NT2/D1 (cell line): ENCODE data around the gene FMNL2.

Experiments
- DNase-seq: peaks from one replicate; pipeline ENCODE4 v3.0.0-alpha.2; 2011; ENCODE audit warnings: low read depth, low spot score
- H3K27me3 ChIP-seq: 2 replicates; pipeline ENCODE4 v1.6.0; 2011; ENCODE audit warnings: mild to moderate bottlenecking; ENCODE audit not compliant: insufficient read length, insufficient read depth
- H3K36me3 ChIP-seq: 2 replicates; pipeline ENCODE4 v1.6.1; 2011; ENCODE audit warnings: mild to moderate bottlenecking, low read length, mixed read lengths; ENCODE audit not compliant: insufficient read depth, insufficient read length
- H3K4me1 ChIP-seq: 2 replicates; pipeline ENCODE4 v1.5.1; 2011; ENCODE audit not compliant: insufficient read depth, insufficient read length
- H3K4me3 ChIP-seq: 2 replicates; pipeline ENCODE4 v1.5.1; 2011; ENCODE audit warnings: low read depth; ENCODE audit not compliant: insufficient read length
- H3K9ac ChIP-seq: 2 replicates; pipeline ENCODE4 v1.6.0; 2011; ENCODE audit warnings: low read depth; ENCODE audit not compliant: insufficient read length
- H3K9me3 ChIP-seq: 2 replicates; pipeline ENCODE4 v1.5.1; 2011; ENCODE audit warnings: mild to moderate bottlenecking, low read length; ENCODE audit not compliant: insufficient read depth
- SUZ12 ChIP-seq: IDR thresholded peaks from 2 replicates; pipeline ENCODE4 v1.6.1; 2011; ENCODE audit not compliant: insufficient read length, insufficient read depth; ENCODE audit errors: extremely low read depth
- YY1 ChIP-seq: IDR thresholded peaks from 2 replicates; pipeline ENCODE4 v1.6.1; 2011; ENCODE audit not compliant: insufficient read length, insufficient read depth
- ZNF274 ChIP-seq: IDR thresholded peaks from 2 replicates; pipeline ENCODE4 v1.6.1; 2011; ENCODE audit warnings: mild to moderate bottlenecking, low read depth, low read length

The FMNL2 gene

GRCh38 chr2:152453129-152453911 lies 118.3 kb downstream of the FMNL2 start:
- DNase-seq: peak; percentile 57
- Histone ChIP-seq H3K9me3 (no peaks in the 10 kb centered on the region), H3K27me3 (no peaks in the 10 kb centered on the region), H3K4me1 (no peaks in the 10 kb centered on the region), H3K36me3 (no peaks in the 10 kb centered on the region), H3K4me3 (peak overlapping the region; percentile 40), H3K9ac (peak overlapping the region; percentile 27)
- TF ChIP-seq ZNF274: no peak

GRCh38 chr2:152454371-152454770 lies 119.4 kb downstream of the FMNL2 start:
- Histone ChIP-seq H3K4me1 (no peaks in the 10 kb centered on the region), H3K9ac (no peak overlapping the region), H3K9me3 (no peaks in the 10 kb centered on the region), H3K27me3 (no peaks in the 10 kb centered on the region), H3K4me3 (no peak overlapping the region), H3K36me3 (no peaks in the 10 kb centered on the region)
- TF ChIP-seq SUZ12: no peak
- TF ChIP-seq ZNF274: no peak
- TF ChIP-seq YY1: no peak
- no peak for DNase-seq

GRCh38 chr2:152454960-152455359 lies 120.0 kb downstream of the FMNL2 start:
- no peak for DNase-seq
- no peak overlapping the region for H3K9ac ChIP-seq
- H3K36me3 ChIP-seq: no peaks in the 10 kb centered on the region
- no peaks in the 10 kb centered on the region for H3K4me1 ChIP-seq
- H3K9me3 ChIP-seq: no peaks in the 10 kb centered on the region
- no peak for TF ChIP-seq YY1
- TF ChIP-seq ZNF274: no peak
- no peak for TF ChIP-seq SUZ12
- no peak overlapping the region for H3K4me3 ChIP-seq
- H3K27me3 ChIP-seq: no peaks in the 10 kb centered on the region

DNA sequence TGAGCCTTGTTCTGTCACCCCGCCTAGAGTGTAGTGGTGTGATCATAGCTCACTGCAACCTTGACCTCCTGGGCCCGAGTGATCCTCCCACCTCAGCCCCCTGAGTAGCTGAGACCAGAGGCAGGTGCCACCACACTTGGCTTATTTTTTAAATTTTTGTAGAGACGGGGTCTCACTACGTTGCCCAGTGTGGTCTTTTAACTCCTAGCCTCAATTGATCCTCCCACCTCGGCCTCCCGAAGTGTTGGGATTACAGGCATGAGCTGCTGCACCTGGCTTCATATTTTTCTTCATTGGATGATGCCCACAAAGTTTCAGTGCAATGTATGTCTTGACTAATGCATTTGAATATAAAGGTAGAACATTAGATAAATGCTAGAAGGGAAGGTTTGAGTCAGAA lies 120.8 kb downstream of the FMNL2 start:
- H3K4me3 ChIP-seq: no peak overlapping the region
- H3K9me3 ChIP-seq: no peaks in the 10 kb centered on the region
- H3K27me3 ChIP-seq: no peaks in the 10 kb centered on the region
- TF ChIP-seq YY1 (no peak), ZNF274 (no peak), SUZ12 (no peak)
- no peaks in the 10 kb centered on the region for H3K4me1 ChIP-seq
- DNase-seq: no peak
- no peaks in the 10 kb centered on the region for H3K36me3 ChIP-seq
- no peak overlapping the region for H3K9ac ChIP-seq

DNA sequence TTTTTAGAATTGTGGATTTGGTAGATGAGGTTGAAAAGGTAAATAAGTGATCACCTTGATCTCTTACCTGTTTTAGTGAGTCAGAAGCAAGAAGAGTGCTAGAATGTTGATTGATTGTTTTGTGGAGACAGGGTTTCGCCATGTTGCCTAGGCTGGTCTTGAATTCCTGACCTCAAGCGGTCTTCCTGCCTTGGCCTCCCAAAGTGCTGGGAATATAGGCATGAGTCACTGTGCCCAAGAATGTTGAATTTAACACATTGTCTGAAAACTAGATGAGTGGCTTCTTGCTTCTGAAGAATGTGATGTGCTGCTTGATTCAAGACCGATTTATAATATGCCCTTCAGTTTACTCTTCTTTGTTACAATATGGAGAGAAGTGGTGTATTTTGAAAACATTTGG lies 121.3 kb downstream of the FMNL2 start:
- Histone ChIP-seq H3K36me3 (no peaks in the 10 kb centered on the region), H3K27me3 (no peaks in the 10 kb centered on the region), H3K9ac (no peak overlapping the region), H3K9me3 (no peaks in the 10 kb centered on the region), H3K4me3 (no peak overlapping the region), H3K4me1 (no peaks in the 10 kb centered on the region)
- DNase-seq: no peak
- TF ChIP-seq ZNF274 (no peak), SUZ12 (no peak), YY1 (no peak)

DNA sequence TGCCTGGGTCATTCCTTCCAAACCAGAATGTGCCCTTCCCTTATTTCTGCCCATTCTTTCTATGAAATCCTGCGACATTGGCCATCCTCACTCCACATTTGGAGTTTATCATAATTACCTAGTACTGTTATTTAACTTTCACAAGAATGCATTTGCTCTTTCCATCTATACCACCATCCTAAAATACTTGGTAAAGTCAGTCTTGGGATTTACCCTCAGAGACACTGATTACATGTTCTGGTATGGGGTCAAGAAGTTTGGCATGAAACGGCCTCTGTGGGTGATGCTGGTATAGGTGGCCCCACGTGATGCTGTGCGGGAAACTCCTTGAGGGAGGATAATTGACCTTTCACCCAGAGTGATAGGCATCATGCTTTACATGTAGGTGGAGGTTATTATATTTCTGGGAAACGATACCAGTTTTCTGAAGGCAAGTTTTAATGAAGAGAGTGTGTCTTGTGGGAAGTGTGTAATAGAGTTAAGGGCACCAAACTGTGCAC lies 123.5 kb downstream of the FMNL2 start:
- no peak for DNase-seq

DNA sequence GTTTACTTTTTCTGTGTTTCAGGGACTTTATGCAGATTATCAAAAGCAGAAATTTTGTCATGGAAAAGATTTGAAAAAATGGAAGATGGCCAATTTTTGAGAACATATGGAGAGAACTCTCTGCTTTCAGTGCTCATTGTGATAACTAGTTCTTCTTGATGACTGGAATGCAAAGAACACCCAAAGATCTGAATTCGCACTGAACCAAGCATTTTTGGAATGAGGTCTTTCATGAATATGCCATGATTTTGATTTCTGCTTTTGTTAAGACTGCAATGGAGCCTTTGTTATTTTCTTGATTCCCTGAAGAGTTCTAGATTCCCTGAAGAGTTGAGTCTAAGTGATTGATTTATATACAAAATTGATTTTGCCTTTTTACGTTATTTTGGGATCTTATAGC lies 124.1 kb downstream of the FMNL2 start:
- no peak for DNase-seq
- no peaks in the 10 kb centered on the region for H3K36me3 ChIP-seq
- no peaks in the 10 kb centered on the region for H3K27me3 ChIP-seq
- TF ChIP-seq SUZ12: no peak
- TF ChIP-seq YY1: no peak
- TF ChIP-seq ZNF274: no peak
- H3K4me3 ChIP-seq: no peak overlapping the region
- H3K9me3 ChIP-seq: no peaks in the 10 kb centered on the region
- no peaks in the 10 kb centered on the region for H3K4me1 ChIP-seq
- no peak overlapping the region for H3K9ac ChIP-seq

More for the DNA sequence above, 123.5 kb downstream of the FMNL2 start:
- Histone ChIP-seq H3K9me3 (no peaks in the 10 kb centered on the region), H3K4me1 (no peaks in the 10 kb centered on the region), H3K9ac (no peak overlapping the region), H3K4me3 (no peak overlapping the region), H3K27me3 (no peaks in the 10 kb centered on the region), H3K36me3 (no peaks in the 10 kb centered on the region)
- TF ChIP-seq SUZ12: no peak
- TF ChIP-seq ZNF274: no peak
- no peak for TF ChIP-seq YY1

DNA sequence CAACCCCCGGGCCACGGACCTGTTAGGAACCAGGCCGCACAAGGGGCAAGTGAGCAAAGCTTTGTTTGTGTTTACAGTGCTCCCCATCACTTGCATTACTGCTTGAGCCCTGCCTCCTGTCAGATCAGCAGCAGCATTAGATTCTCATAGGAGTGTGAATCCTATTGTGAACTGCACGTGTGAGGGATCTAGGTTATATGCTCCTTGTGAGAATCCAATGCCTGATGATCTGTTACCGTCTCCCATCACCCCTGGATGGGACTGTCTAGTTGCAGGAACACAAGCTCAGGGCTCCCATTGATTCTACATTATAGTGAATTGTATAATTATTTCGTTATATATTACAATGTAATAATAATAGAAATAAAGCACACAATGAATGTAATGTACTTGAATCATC lies 125.6 kb downstream of the FMNL2 start:
- no peaks in the 10 kb centered on the region for H3K4me1 ChIP-seq
- no peaks in the 10 kb centered on the region for H3K36me3 ChIP-seq
- no peak for TF ChIP-seq ZNF274
- no peak for TF ChIP-seq YY1
- TF ChIP-seq SUZ12: no peak
- H3K4me3 ChIP-seq: no peak overlapping the region
- DNase-seq: no peak
- H3K27me3 ChIP-seq: no peaks in the 10 kb centered on the region
- H3K9ac ChIP-seq: no peak overlapping the region
- H3K9me3 ChIP-seq: no peaks in the 10 kb centered on the region
